Measurements from ENCODE around the gene TDO2.
A peak's percentile ranks its signal among the peaks of the same experiment; 100 is the strongest.
"Not testable (repeated sequence)": the region's sequence is repeated elsewhere in the genome, so short reads cannot be mapped to it uniquely, and the experiment has no call there.

The TDO2 gene

GRCh38 chr4:155908187-155909139 is 5.0 kb downstream of the TDO2 start:
- DNase-seq (ENCODE audit: low read depth): no peak

GRCh38 chr4:155909615-155910226 is 6.2 kb downstream of the TDO2 start:
- DNase-seq (ENCODE audit: low read depth): no peak

GRCh38 chr4:155911905-155912304 is 8.4 kb downstream of the TDO2 start:
- DNase-seq (ENCODE audit: low read depth): peak; percentile 85

- DNase-seq (ENCODE audit: low read depth): no peak
Measured at GRCh38 chr4:155914782-155915181, 11.3 kb downstream of the TDO2 start.

- DNase-seq (ENCODE audit: low read depth): no peak
Measured at GRCh38 chr4:155921597-155921996, 18.1 kb downstream of the TDO2 start.

- DNase-seq (ENCODE audit: low read depth): no peak
Measured at GRCh38 chr4:155924637-155925036, 21.1 kb downstream of the TDO2 start.

- DNase-seq (ENCODE audit: low read depth): no peak
Measured at GRCh38 chr4:155929833-155930232, 26.3 kb downstream of the TDO2 start.

GRCh38 chr4:155930330-155930729 is 26.8 kb downstream of the TDO2 start:
- DNase-seq (ENCODE audit: low read depth): no peak

GRCh38 chr4:155931634-155932033 is 28.1 kb downstream of the TDO2 start:
- DNase-seq (ENCODE audit: low read depth): no peak

GRCh38 chr4:155934634-155935033 is 31.1 kb downstream of the TDO2 start:
- not testable (repeated sequence) for DNase-seq (ENCODE audit: low read depth)

- no peak for DNase-seq (ENCODE audit: low read depth)
Measured at GRCh38 chr4:155935389-155935986, 32.0 kb downstream of the TDO2 start.

- no peak for DNase-seq (ENCODE audit: low read depth)
Measured at GRCh38 chr4:155941085-155941790, 37.7 kb downstream of the TDO2 start.

- no peak for DNase-seq (ENCODE audit: low read depth)
Measured at GRCh38 chr4:155941820-155942219, 38.3 kb downstream of the TDO2 start.

- no peak for DNase-seq (ENCODE audit: low read depth)
Measured at GRCh38 chr4:155943605-155944291, 40.3 kb downstream of the TDO2 start.

- DNase-seq (ENCODE audit: low read depth): peak; percentile 31
Measured at GRCh38 chr4:155944516-155944915, 41.0 kb downstream of the TDO2 start.

- DNase-seq (ENCODE audit: low read depth): peak; percentile 94
Measured at GRCh38 chr4:155946486-155946885, 43.0 kb downstream of the TDO2 start.

- DNase-seq (ENCODE audit: low read depth): peak; percentile 71
Measured at GRCh38 chr4:155948541-155948940, 45.0 kb downstream of the TDO2 start.

- no peak for DNase-seq (ENCODE audit: low read depth)
Measured at GRCh38 chr4:155950461-155950860, 47.0 kb downstream of the TDO2 start.

GRCh38 chr4:155952501-155952901 is 49.0 kb downstream of the TDO2 start:
- peak; percentile 58 for DNase-seq (ENCODE audit: low read depth)

GRCh38 chr4:155953151-155954117 is 49.9 kb downstream of the TDO2 start, which contains the start of gene CTSO:
Gene CTSO (minus strand): TSS chr4:155953866. CDS start chr4:155953847, 19 bp downstream.
- peak; percentile 81 for DNase-seq (ENCODE audit: low read depth)

Measured in amniotic epithelial cell (primary cell).